Activated CD4-positive, CD25-positive, alpha-beta regulatory T cell treated with anti-CD3 and anti-CD28 coated beads, Interleukin-2, amount 50 U/mL, for 24 hours (primary cell): ENCODE results near the gene DAGLA.
A peak's percentile ranks its signal among the peaks of the same experiment; 100 is the strongest.

Experiments
- ATAC-seq, 2 donors: fragments of 150-1000 bp; cut with Tn5 transposase; one replicate each; pipeline ENCODE4 v1.10.0; 2021; ENCODE audit warnings: mild to moderate bottlenecking in 1 of 2, moderate library complexity in 1 of 2

DAGLA gene

DNA sequence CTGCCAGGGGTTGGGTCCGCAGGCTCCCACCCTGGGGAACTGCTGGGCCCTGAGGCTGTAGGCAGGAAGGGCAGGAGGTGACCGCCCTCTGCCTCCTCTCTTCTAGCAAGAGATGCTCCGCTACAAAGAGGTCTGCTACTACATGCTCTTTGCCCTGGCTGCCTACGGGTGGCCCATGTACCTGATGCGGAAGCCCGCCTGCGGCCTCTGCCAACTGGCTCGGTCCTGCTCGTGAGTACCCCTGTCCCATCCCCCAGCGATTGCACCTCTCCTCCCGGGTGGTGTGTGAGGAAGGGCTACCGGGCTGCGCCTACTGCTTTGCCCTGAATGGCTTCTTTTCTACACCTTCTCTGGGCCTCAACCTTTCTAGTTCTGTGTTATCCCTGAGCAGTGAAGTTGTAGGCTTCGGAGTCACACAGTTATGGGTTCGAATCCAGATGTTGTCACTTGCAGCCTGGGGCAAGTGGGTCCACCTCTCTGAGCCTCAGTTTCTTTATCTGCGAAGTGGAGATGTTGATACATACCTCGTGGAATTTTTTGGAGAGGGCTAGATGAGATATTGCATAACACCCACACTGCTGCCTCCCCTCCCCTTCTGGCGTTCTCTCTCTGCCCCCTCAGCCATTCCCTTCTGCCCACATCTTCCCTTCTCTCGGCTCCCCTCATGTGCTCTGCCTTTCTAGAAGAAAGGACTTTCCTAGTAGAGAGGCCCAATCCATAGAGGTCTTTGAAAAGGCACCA, 51.2 kb downstream of the DAGLA start:
- ATAC-seq = no peak

DNA sequence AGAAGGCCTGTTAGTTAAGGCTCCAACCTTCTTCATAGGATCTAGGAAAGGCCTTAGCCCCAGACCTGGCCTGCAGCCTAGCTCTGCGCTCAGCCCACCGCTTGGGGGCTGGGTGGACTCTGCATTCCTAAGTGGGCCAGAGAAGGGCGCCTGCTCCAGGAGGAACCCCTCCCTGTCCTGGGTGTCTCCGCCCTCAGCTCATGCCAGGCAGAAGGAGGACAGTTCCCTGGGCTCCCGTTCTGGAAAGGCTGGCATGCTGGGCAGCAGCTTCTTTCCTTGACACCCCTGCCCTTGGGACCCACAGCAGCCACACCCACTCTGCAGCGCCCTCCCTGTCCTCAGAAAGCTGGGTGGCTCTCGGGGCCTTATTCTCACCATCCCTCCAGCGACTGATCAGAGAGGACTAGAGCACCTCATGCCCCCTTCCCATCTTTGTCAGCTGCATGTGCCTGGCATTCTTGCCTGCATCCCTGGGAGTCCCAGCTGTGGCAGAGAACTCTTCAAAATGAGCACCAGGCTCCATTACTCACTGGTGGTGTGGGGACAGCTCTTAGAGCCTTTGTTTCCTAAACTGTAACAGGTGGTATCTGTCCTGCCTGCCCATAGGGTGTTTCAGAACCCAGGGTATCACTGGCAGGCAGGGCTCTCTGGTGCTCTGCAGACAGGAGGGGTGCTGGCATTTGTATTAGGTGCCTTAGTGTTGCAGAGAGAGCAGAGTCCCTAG, 51.9 kb downstream of the DAGLA start:
- ATAC-seq = no peak

DNA sequence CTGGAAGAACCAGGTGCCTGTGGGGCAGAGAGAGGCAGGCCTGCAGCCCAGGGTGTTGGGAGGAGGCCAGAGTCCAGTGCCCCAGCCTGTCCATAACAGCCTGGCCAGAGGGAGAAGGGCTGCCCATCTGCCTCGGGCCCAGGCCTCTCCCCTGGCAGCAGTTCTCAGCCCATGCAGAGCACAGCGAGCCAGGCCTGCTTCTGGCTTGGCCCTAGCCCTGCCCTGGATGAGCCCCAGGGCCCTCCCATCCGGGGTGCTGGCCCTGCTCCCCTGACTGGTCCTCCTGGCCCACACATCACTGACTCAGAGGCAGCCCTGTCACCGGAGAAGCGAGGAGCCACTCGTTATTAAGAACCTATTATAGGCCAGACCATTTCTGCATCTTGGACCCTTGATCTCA, 52.5 kb downstream of the DAGLA start:
- no peak for ATAC-seq

DNA sequence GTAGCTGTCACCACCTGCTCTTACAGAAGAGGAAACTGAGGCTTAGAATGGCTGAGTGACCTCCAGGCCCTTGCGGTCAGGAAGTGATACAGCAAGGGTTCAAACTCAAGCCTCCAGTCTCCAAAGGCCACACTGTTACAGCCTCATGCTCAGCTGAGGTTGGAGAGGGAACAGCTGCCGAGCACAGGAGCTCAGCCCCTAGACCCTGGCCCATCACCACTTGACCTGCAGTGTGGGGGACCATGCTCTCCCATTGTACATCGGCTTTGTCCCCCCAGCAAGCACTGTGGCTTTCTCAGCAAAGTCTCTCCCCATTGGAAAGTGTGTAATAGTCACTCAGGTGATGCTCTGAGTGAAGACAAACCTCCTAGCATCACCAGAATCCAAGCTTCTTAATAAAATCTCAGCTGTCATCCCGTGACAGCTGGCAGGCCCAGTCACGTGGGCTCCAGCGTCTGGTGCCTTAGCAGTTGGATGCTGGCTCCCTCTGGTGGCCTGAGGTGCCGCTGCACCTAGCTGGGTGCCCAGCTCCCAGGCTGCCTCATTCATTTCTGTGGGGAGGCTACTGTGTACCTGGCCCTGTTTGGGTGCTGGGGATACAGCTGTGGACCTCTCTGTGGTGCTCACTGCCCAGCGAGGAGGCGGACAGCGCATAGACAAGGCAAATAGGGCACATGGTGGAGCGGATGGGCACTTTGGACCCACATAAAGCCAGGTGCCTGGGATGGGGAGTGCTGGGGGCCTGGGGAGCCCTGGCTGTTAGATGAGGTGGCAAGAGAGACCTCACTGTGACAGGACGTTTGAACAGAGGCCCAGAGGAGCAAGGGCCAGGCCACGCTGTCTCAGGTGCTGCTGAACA, 53.2 kb downstream of the DAGLA start:
- peak; percentile 80 to 94 for ATAC-seq

DNA sequence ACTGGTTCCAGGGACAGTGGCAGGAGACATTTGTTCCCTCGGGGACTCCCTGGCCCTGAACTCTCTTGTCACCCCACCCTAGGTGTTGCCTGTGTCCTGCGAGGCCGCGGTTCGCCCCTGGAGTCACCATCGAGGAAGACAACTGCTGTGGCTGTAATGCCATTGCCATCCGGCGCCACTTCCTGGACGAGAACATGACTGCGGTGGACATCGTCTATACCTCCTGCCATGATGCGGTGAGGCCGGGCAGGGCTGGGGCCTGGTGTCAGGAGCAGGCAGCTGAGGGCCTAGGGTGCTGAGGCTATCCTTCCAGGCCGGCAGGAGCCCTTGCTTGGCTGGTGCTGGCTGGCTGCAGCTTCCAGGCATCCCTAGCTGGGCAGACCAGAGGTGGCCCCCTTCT, 54.6 kb downstream of the DAGLA start:
- ATAC-seq = no peak

DNA sequence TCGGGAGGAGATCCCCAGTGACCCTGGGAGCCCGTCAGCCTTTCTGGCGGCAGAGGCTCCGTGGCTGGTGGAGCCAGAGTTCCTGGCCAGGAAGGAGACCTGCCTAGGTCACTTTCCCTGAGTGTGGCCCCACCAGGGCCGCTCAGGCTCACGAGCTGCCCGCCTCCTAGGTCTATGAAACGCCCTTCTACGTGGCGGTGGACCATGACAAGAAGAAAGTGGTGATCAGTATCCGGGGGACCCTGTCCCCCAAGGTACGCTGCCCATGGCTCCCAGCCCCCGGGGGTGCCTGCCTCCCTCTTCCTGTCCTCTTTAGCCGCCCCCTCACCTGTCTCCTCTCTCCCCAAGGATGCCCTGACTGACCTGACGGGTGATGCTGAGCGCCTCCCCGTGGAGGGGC, 55.2 kb downstream of the DAGLA start:
- ATAC-seq = no peak

DNA sequence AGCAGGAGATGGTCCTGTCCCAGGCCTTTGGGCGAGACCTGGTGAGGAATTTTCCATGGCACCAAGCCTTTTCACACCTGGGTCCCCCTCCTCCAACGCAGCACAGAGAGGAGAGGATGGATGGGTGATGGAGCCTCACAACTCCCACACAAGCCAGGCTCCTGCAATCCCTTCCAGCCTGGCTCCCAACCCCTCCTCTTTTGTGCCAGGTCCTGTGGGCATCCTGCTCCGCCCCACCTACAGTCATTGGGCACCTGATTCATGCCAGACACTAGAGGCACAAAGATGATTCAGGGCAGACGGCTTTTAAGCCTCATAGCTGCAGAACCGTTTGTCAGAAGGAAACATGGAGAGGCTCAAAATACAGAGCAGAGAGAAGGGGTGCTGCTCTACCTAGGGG, 56.1 kb downstream of the DAGLA start:
- no peak for ATAC-seq

DNA sequence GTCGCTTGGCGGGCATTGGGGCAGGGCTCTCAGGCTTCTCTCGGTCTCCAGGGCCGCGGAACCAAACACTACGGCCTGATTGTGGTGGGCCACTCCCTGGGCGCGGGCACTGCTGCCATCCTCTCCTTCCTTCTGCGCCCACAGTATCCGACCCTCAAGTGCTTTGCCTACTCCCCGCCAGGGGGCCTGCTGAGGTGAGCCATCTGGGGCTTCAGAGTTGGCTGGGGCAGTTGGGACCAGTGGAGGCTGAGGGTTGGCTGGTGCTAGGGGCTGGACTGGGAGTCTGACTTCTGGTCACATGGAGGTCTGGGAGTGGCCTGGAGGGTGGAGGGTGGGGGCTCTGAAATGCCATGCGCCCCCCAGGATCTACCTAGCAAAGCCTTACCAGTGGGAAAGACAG, 56.9 kb downstream of the DAGLA start:
- ATAC-seq = no peak

DNA sequence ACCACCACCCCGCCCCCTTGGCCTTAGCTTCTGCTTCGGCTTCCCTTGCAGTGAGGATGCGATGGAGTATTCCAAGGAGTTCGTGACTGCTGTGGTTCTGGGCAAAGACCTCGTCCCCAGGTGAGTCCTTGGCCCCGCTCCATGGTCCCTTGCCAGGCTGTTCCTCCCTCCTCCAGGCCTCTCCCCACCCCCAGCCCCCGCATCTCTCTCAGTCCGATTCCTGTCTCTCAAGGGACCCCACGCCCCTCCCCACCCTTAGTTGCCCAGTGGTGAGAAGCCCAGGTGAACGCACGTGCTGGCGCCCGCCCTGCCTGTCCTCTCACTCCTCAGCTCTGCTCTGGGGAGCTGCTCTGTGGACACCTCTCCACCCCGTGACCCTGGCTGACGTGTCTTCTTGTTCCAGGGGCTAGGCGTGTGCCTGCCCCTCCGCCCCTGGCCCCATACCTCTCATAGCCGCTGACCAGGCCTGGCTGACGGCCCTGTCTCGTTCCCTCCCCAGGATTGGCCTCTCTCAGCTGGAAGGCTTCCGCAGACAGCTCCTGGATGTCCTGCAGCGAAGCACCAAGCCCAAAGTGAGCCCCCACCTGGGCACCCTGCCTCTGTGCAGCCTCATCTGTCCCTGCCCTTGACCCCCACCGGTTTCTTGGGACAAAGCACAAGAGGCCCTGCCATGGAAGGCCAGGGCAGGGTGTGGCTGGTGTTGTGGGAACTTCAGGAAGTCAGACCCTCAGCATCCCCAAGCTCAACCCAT, 57.6 kb downstream of the DAGLA start:
- ATAC-seq = no peak

DNA sequence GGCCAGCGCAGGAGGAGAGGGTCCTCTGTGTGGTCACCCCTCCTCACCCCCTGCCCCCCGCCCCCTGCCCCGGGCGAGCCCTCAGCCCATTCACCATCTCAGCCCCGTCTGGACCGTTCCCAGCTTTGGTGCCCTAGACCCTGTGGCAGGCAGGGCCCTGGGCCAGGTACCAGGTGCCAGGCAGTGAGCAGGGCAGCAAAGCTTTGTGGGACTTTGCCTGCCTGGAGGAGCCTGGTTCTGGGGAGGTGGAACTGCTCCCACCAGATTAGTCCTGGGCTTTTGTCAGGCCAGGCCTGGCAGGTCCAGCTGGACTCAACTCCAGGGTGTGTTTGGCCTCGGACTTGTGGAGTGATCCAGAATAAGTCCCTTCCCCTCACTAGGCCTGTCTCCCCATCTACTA, 58.6 kb downstream of the DAGLA start:
- no peak for ATAC-seq

DNA sequence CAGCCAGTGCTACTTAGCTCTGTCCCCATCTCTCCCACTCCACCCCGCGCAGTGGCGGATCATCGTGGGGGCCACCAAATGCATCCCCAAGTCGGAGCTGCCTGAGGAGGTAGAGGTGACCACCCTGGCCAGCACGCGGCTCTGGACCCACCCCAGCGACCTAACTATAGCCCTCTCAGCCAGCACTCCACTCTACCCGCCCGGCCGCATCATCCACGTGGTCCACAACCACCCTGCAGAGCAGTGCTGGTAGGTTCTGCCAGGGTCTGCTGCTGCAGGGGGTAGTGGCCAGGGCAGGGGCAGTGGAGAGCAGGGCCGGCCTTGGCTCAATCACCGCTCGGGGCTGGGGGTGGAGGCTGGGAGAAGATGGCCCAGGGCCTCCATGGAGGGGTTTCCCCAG, 59.2 kb downstream of the DAGLA start:
- no peak for ATAC-seq

DNA sequence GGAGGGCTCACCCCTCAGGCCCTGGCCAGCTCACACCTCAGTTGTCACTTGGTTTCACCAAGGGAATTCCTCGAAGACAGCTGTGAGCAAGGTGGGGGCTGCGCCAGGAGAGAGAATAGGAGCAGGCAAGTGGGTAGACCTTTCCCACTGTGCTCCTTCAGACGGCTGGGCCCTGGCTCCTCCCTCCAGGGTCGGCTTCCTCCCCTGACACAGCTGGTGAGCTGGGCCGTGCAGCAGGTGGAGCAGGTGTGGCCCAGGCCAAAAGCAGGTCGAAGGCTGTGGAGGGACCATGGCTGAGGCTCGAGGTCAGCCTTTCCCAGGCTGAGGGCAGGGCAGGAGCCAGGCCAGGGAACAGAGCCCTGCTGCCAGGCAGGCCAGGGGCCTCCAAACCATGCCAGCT, 59.8 kb downstream of the DAGLA start:
- no peak for ATAC-seq

DNA sequence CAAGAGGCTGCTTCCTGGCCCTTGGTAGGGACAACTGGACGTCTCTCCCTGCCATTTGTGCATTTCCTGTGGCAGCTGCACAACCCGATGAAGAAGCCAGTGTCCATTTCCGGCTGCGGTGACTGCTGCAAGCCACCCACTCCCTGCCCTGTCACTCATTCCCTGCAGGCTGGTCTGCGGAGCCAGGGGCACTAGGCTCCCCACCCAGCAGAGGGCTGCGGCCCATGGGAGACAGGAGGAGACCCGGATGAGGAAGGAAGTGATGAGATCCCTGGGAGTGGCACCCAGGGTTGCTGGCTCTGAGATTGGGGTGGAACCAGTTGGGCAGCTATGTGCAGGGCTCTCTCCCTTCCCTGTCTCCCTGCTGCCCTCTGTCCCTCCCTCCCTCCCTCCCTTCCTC, 62.2 kb downstream of the DAGLA start:
- no peak for ATAC-seq

DNA sequence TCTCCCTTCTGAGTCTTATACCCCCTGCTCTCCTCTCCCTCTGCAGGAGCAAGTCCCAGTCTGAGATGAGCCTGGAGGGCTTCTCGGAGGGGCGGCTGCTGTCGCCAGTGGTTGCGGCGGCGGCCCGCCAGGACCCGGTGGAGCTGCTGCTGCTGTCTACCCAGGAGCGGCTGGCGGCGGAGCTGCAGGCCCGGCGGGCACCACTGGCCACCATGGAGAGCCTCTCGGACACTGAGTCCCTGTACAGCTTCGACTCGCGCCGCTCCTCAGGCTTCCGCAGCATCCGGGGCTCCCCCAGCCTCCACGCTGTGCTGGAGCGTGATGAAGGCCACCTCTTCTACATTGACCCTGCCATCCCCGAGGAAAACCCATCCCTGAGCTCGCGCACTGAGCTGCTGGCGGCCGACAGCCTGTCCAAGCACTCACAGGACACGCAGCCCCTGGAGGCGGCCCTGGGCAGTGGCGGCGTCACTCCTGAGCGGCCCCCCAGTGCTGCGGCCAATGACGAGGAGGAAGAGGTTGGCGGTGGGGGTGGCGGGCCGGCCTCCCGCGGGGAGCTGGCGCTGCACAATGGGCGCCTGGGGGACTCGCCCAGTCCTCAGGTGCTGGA, 63.4 kb downstream of the DAGLA start:
- no peak for ATAC-seq

DNA sequence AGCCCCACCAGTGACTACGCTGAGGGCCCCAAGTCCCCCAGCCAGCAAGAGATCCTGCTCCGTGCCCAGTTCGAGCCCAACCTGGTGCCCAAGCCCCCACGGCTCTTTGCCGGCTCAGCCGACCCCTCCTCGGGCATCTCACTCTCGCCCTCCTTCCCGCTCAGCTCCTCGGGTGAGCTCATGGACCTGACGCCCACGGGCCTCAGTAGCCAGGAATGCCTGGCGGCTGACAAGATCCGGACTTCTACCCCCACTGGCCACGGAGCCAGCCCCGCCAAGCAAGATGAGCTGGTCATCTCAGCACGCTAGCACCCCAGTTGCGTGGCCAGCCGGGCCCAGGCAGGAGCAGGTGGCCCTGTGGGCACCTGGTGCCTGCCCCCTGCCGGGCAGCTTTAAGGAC, 64.0 kb downstream of the DAGLA start:
- no peak for ATAC-seq

DNA sequence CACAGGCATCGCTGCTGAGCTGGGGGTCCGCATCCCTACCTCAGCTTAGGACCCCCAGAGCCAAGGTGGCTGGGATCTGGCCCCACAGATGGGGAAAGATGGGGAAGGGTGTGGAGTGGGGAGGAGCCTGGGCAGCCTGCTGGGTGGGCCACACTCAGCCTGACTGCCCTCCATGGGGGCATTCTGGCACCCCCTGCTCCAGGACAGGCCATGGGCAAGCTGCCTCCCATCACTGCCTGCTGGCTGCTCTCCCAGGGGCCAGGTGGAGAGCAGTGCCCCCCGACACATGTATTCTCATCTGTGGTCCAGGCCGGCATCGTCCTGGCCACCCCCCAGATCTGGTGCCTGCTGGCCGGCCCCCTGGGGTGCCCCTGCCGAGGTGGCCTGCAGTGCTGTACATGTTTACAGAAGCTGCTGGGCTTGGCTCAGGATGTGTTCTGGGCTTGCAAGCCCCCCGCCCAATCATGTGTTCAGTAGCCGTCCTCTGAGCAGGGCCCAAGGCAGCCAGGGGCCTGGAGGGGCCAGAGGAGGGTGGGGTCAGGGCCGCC, 64.5 kb downstream of the DAGLA start:
- no peak for ATAC-seq

DNA sequence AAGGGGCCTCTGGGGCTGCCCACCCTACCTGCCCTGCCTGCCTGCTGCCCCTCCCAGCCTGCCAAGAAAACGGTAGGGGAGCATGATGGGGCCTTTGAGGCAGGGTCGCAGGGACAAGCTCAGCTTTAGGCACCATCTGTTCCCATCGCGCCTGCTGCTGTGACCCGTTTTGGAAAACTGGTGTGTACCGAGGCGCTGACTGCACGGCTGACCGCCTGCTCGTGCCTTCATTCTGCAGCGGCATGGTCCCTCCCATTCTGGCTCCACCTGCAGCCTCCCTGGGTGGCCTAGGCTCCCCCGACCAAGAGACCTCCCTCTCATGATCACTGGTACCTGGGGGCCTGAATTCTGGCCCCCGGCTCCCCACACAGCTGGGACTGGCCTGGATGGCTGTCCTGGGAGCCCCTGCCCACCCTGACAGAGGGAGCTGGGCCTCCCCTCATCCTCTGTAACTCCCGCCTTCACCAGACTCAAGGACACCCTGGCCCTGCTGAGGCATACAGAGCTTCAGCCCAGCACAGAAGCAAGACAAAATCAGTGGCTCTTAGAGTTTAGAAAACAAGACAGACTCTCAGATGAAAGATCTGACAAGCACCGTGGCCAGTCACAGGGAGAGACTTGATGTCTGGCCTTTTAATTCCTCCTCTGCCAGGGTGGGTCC, 65.7 kb downstream of the DAGLA start:
- no peak for ATAC-seq

DNA sequence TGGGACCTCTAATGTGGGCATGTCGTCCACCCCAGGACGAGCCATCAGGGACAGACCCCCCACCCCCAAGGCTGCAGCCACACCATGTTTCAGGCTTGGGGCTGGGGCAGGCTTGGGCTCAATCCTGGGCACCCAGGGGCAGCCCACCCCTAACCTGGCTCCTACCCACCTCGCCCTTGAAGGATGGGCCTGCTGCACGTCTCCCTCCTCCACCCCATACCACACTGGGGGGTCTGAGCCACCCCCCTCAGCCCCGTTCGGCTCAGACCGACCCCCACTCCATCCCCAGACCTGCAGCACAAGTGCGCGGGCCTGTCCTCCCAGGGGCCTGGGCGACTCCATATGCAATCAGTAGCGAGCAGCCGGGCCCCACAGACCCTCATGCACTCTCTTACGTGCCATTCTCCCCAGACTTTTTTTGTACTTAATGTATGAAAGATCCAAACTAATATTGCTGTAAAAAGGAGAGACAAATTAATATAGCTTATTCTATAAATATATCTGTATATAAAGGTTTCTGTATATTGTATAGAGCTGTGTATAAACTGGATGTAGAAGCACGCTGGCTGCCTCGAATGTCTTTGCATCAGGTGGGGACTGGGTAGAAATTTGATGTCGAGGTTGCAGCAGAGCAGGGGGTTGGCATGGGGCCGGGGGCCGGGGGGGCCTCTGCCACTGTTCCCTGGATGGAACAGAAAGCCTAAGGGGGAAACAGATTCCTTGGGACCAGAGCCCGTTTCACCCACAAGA, 66.4 kb downstream of the DAGLA start:
- no peak for ATAC-seq

DNA sequence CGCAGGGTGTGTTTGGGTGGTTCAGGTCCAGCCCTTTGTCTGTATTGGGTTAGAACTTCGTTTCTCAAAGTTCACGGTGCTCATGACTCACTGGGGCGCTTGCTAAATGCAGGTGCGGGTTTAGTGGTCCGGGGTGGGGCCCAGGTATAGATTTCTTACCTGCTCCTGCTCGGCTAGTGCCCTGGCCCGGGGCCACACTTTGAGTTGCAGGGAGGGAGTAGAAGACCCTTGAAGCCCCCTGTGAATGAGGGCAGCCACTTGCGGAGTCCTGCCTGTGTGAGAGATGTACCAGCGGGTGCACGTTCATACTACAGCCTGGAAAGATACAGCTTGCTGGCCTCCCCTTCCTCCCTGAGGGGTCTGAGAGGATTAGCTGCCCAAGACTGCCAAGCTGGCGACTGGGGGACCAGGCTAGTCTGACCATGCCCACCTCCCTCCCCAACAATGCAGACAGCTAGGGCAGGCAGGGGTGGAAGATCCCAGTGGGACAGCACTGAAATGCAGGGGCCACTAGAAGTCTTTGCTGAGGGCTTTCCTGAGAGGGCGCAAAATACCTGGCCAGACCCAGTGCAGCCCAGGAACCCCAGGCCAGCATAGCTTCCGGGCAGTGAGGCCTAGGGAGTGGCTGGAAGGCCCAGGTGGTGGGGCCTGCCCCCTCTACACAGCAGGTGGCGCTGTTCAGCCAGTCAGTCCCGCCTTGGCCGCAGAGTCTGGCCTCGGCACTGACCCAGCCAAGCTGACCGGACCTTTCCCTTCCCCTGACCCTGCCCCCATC, 67.2 kb downstream of the DAGLA start:
- no peak for ATAC-seq

DNA sequence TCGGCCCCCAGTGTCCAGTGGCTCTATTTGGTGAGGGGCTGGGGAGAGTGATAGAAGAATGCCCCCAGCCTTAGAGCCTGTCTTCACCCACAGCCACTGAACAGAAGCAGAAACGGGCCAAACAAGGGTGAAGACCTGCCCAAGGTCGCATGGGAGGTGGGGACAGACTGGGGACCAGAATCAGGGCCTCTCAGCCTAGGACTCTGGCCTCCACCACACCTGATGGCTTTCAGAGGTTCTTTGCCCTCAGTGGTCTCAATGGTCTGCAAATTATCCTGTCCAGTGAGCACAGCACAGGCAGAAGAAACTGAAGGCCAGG, 67.7 kb downstream of the DAGLA start:
- no peak for ATAC-seq
